T-helper 1 cell treated with Interleukin-12 subunit alpha and Interleukin-12 subunit beta and Interleukin-4 antibody, amounts not matched to agents 30 ng/mL and 1 ng/mL, for 36 hours (primary cell): ENCODE data around the gene SLC2A10. TPM values are rescaled to one million over a fixed set of nuclear protein-coding genes. Genes with fewer than 3 reads are reported as not detected.
"Not testable (repeated sequence)": the region's sequence is repeated elsewhere in the genome, so short reads cannot be mapped to it uniquely, and the experiment has no call there.

Source experiments
- intact Hi-C: fragments of 100-400 bp; cut with micrococcal nuclease; formaldehyde crosslinking; loops from one replicate; pipeline ENCODE4 v1.15.1; 2024
- total RNA-seq: library from RNA; stranded (reverse); gene quantifications from 2 replicates; pipeline ENCODE4 v1.2.3, GENCODE V29; 2022

SLC2A10 gene
- total RNA-seq = not detected in 2 replicates

- intact Hi-C loops = no loop called here
Measured at GRCh38 chr20:46709459-46710152, at the start of gene SLC2A10. TSS of gene SLC2A10 (plus strand) at chr20:46709649. CDS start at chr20:46709737, 88 bp downstream.

GRCh38 chr20:46660487-46660886 lies 49.0 kb upstream of the SLC2A10 start:
- intact Hi-C loops = no loop called here

GRCh38 chr20:46661659-46662058 lies 47.8 kb upstream of the SLC2A10 start:
- intact Hi-C loops = no loop called here

- intact Hi-C loops = no loop called here
Measured at GRCh38 chr20:46663531-46663930, 45.9 kb upstream of the SLC2A10 start.

GRCh38 chr20:46665602-46666001 lies 43.8 kb upstream of the SLC2A10 start:
- intact Hi-C loops = no loop called here

GRCh38 chr20:46666306-46666705 lies 43.1 kb upstream of the SLC2A10 start:
- intact Hi-C loops = no loop called here

- intact Hi-C loops = no loop called here
Measured at GRCh38 chr20:46666818-46667515, 42.5 kb upstream of the SLC2A10 start.

- intact Hi-C loops = no loop called here
Measured at GRCh38 chr20:46670228-46670584, 39.2 kb upstream of the SLC2A10 start.

GRCh38 chr20:46670585-46671584 lies 38.6 kb upstream of the SLC2A10 start:
- intact Hi-C loops = no loop called here

- intact Hi-C loops = no loop called here
Measured at GRCh38 chr20:46671866-46672542, 37.4 kb upstream of the SLC2A10 start.

GRCh38 chr20:46672543-46673148 lies 36.8 kb upstream of the SLC2A10 start:
- intact Hi-C loops = no loop called here

- intact Hi-C loops = no loop called here
Measured at GRCh38 chr20:46673394-46674252, 35.8 kb upstream of the SLC2A10 start.

GRCh38 chr20:46674253-46675083 lies 35.0 kb upstream of the SLC2A10 start:
- intact Hi-C loops = no loop called here

GRCh38 chr20:46676649-46677316 lies 32.7 kb upstream of the SLC2A10 start:
- intact Hi-C loops = not testable (repeated sequence)

- intact Hi-C loops = no loop called here
Measured at GRCh38 chr20:46677608-46678007, 31.8 kb upstream of the SLC2A10 start.

- intact Hi-C loops = no loop called here
Measured at GRCh38 chr20:46678516-46678915, 30.9 kb upstream of the SLC2A10 start.

- intact Hi-C loops = loop anchor here (1.0 to 10.0 kb wide), 7 partner anchors 9 to 1716 kb away; partner anchors contain the start of genes STK4, TOMM34 and TP53RK
Measured at GRCh38 chr20:46680684-46681031, 28.8 kb upstream of the SLC2A10 start.
